CD4-positive, alpha-beta T cell treated with Interleukin-17A for 1 hour (primary cell): Measurements from ENCODE around the gene STK10.

Source experiments
- DNase-seq: peaks from one replicate; pipeline ENCODE4 v3.0.0-alpha.2; 2020

The STK10 gene

GRCh38 chr5:172188893-172189692, 1.1 kb upstream of the STK10 start:
- DNase-seq, result no peak

GRCh38 chr5:172187118-172188032, 649 bp downstream of the STK10 start:
- DNase-seq, result peak; percentile 77

GRCh38 chr5:172186114-172186695, 1.8 kb downstream of the STK10 start:
- no peak for DNase-seq

- peak; percentile 57 for DNase-seq
Measured at GRCh38 chr5:172185096-172185461, 2.9 kb downstream of the STK10 start.

GRCh38 chr5:172183881-172184280, 4.1 kb downstream of the STK10 start:
- DNase-seq, result no peak

DNA sequence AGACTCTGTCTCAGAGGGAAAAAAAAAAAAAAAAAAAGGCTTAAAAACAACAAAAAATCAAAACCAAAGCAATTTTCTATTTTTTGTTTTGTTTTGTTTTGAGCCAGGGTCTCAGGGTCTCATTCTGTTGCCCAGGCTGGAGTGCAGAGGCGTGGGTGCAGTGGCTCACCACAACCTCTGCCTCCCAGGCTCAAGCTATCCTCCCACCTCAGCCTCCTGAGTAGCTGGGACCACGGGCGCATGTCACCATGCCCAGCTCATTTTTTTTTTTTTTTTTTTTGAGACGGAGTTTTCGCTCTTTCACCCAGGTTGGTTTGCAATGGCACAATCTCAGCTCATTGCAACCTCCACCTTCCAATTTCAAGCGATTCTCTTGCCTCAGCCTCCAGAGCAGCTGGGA, 5.7 kb downstream of the STK10 start:
- no peak for DNase-seq

- DNase-seq, result peak; percentile 54
Measured at GRCh38 chr5:172180936-172181335, 7.1 kb downstream of the STK10 start.

- peak; percentile 80 for DNase-seq
Measured at GRCh38 chr5:172178991-172179989, 8.7 kb downstream of the STK10 start.

GRCh38 chr5:172178301-172178987, 9.6 kb downstream of the STK10 start:
- DNase-seq, result peak; percentile 55

DNA sequence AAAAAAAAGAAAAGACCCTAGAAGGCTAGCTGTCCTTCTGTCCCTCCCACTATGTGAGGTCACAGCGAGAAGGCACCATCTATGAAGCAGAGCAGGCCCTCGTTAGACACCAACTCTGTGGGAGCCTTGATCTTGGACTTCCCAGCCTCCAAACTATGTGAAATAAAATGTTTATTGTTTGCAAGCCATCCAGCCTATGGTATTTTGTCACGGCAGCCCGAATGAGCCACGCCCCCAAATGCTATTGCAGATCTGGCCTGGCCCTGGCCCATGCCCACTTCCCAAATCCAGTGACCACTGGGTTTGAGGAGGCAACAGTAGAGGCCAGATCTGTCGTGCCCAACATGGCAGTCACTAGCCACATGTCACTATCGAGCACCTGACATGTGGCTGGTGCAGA, 10.8 kb downstream of the STK10 start:
- DNase-seq, result no peak

DNA sequence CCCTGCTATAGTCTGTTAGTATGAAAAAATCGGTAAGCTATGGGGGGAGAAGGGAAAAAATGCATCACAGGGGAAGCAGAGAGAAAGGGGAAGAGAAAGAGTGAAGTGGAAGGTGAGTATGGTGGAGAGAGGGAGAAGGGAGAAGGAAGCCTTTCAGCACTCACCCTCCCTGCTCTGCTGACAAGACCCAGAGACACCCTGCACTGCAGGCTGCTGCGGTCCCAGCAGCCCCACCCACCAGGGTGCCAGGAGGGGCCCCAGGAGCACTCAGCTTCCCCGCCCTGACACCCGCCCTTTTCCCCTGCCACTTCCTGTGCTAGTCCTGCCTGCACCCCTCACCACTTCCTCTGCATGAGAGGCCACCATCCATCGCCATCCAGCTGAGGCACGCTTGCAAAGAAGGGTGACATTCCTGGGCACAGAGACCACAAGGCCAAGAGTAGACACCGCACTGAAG, 12.7 kb downstream of the STK10 start:
- peak; percentile 93 for DNase-seq

- peak; percentile 75 for DNase-seq
Measured at GRCh38 chr5:172173564-172174153, 14.4 kb downstream of the STK10 start.

DNA sequence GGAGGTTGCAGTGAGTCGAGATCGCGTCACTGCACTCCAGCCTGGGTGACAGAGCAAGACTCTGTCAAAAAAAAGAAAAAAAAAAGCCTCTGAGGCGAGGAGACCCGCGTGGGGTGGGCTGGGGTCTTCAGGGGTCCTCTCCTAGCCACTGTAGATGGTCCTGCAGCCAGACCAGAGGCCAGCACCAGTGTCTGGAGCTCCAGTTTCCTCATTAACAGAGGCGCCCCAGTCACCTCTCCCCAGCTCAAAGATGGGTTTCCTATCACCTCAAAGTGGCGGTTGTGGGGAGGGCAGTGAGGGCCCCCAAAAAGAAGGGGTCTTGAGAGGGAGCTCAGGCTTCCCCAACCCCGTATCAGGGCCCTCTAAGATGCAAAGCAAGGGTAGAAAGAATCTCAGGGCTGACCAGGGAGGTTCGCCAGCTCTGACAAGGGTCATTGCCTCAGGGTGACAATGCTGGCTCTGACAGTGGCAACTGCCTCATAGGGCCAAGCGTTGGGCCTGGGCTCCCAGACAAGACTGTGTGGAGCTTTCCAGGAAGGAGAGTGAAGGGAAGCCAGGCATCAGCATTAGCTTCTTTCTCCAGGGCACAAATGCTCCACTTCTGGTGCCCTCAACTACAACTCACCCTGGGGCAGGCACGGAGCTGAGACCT, 15.0 kb downstream of the STK10 start:
- no peak for DNase-seq

GRCh38 chr5:172171118-172171517, 16.9 kb downstream of the STK10 start:
- DNase-seq, result no peak

DNA sequence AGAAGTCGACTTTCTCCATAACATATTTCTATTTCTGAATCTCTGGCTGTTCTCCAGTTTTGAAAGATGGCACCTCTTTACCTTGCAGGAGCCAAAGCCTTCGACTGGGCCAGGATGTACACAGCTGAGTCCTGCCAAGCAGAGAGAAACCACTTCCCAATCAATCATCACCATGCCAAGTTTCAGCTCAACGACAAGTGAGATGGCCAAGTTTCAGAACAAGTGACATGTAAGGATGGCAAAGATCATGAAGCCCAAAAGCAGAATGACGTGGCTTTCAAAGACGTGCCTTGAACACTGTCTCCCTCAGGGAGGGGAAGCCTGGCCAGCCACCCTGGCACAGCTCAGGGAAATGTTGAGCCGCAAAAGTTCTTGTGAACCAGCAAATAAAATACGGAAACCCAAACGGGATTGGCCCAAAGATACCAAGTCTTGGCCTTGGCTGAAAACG, 17.7 kb downstream of the STK10 start:
- DNase-seq, result no peak

DNA sequence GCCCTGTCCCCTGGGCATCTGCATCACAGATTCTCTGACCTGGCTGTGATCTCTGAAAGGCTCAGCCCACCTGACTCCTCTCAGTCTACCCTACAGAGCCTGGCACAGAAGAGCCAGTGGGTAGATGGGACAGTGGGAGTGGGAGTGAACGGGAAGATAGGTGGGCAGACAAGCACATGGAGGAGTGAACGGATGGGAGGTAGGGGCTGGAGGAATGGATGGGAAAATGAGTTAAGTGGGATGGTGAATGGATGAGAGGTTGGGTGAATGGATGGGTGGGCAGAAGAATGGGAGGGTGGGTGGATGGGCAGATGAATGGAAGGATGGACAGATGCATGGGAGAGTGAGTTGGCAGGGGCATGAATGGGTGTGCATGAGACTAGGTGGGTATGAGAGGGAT, 18.8 kb downstream of the STK10 start:
- no peak for DNase-seq

DNA sequence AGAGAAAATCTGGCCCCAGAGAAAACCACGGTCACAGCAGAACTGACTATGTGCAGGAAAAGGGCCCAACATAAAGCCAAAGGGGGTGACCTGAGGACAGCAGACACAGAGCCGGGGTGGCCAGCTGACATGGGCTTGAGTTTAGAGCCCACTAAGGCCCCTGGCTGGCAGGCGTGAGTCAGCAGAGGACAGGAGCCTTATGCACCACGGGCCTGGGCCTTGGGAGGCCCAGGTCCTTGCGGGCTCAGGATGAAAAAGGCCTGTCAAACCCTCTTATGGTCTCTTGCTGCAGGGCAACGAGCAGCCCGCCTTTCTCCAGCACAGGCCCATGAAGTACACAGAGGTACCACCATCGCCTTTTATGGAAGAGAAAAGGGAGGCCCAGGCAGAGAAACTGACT, 19.7 kb downstream of the STK10 start:
- DNase-seq, result no peak

DNA sequence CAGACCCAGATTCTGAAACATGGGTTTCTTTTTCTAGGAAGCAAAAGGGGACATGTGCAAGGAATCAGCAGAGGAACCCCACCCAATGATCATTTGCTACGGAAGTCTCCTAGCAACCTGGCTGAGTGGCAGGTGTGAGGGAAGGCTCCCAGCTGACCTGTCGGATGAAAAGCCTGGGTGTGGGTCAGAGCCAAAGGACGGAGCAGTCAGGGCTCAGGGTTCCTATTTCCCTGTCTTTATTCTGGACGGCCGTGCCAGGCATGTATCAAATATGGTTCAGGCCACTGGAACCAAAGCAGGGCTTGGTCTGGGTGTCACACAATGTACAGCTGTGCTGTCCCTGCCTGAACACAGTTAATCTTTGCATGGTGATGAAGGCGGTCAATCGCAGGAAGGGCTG, 20.1 kb downstream of the STK10 start:
- DNase-seq, result no peak

- DNase-seq, result no peak
Measured at GRCh38 chr5:172166030-172166826, 21.8 kb downstream of the STK10 start.

GRCh38 chr5:172165465-172165864, 22.6 kb downstream of the STK10 start:
- no peak for DNase-seq
